ENCODE measurements around the gene KHK.

The KHK gene

GRCh38 chr2:27086724-27087593 lies at the start of gene KHK:
Gene KHK (plus strand): TSS chr2:27086772. CDS start chr2:27087260, 488 bp downstream.
- peak; percentile 66 for DNase-seq (ENCODE audit: low spot score)

GRCh38 chr2:27038012-27038411 lies 48.6 kb upstream of the KHK start:
- no peak for DNase-seq (ENCODE audit: low spot score)

- DNase-seq (ENCODE audit: low spot score) = no peak
Measured at GRCh38 chr2:27038631-27039339, 47.8 kb upstream of the KHK start.

GRCh38 chr2:27039426-27039825 lies 47.1 kb upstream of the KHK start:
- no peak for DNase-seq (ENCODE audit: low spot score)

GRCh38 chr2:27039871-27040270 lies 46.7 kb upstream of the KHK start:
- no peak for DNase-seq (ENCODE audit: low spot score)

- no peak for DNase-seq (ENCODE audit: low spot score)
Measured at GRCh38 chr2:27040282-27040681, 46.3 kb upstream of the KHK start.

GRCh38 chr2:27041752-27042151 lies 44.8 kb upstream of the KHK start:
- no peak for DNase-seq (ENCODE audit: low spot score)

GRCh38 chr2:27042159-27042661 lies 44.4 kb upstream of the KHK start:
- DNase-seq (ENCODE audit: low spot score) = no peak

GRCh38 chr2:27042985-27043634 lies 43.5 kb upstream of the KHK start:
- DNase-seq (ENCODE audit: low spot score) = no peak

GRCh38 chr2:27049422-27050280 lies 36.9 kb upstream of the KHK start:
- DNase-seq (ENCODE audit: low spot score) = peak; percentile 78

- peak; percentile 88 for DNase-seq (ENCODE audit: low spot score)
Measured at GRCh38 chr2:27050281-27050995, 36.1 kb upstream of the KHK start.

- DNase-seq (ENCODE audit: low spot score) = peak; percentile 98
Measured at GRCh38 chr2:27050996-27051901, 35.3 kb upstream of the KHK start, which contains the start of gene AGBL5. Gene AGBL5 (plus strand): TSS chr2:27051668. CDS start chr2:27052959, 1,291 bp downstream.

- DNase-seq (ENCODE audit: low spot score) = no peak
Measured at GRCh38 chr2:27051902-27052645, 34.5 kb upstream of the KHK start.

GRCh38 chr2:27053321-27053720 lies 33.3 kb upstream of the KHK start:
- DNase-seq (ENCODE audit: low spot score) = no peak

- no peak for DNase-seq (ENCODE audit: low spot score)
Measured at GRCh38 chr2:27053776-27054175, 32.8 kb upstream of the KHK start.

- DNase-seq (ENCODE audit: low spot score) = no peak
Measured at GRCh38 chr2:27054721-27055120, 31.9 kb upstream of the KHK start.

GRCh38 chr2:27057184-27057583 lies 29.4 kb upstream of the KHK start:
- no peak for DNase-seq (ENCODE audit: low spot score)

- no peak for DNase-seq (ENCODE audit: low spot score)
Measured at GRCh38 chr2:27058210-27058609, 28.4 kb upstream of the KHK start.
